ENCODE results near the gene SERPINA10.
"Not testable (repeated sequence)": the region's sequence is repeated elsewhere in the genome, so short reads cannot be mapped to it uniquely, and the experiment has no call there.

Gene SERPINA10

DNA sequence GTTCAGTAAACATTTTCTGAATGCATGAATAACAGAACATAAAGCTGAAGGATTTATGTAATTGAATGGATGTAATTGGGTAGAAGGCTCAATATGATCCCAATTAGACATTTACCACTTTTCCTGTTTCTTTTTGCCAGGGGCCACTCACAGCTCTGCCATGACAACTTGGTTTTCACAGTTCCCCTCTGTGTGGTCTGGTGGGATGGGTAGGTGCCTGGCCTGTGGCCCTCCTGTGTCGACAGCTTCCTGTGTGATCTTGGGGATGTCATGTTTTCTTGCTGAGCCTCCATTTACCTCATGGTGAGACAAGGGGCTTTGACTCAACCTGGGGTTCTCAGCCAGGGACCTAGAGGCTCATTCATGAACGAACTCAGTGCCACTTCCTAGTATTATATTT is 12.6 kb upstream of the SERPINA10 start:
- no peak for TF ChIP-seq CTCF (IDR thresholded peaks at IDR 0.05)
- TF ChIP-seq ZFX (IDR thresholded peaks at IDR 0.05; ENCODE audit: borderline replicate concordance): no peak
- no peak overlapping the region for H3K27ac ChIP-seq

DNA sequence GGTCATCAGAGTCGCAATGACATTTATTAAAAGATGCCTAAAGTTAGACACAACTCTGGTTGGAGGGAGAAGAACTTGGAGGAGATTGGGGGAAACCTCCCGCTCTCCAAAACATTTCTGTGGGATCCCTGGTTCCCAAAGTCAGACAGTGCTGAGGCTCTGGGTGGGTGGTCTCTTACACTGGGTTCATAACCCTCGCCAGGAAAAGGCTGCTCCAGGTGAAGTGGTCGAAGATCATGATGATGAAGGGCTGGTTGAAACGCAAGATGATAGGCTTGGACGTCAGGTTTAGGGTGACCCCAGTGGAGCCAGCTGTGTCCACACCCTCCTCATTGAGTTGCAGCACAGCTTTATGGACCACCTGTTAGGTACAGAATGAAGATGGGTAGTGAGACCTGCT is 11.2 kb upstream of the SERPINA10 start:
- no peak overlapping the region for H3K27ac ChIP-seq
- TF ChIP-seq CTCF (IDR thresholded peaks at IDR 0.05) (no peak), ZFX (IDR thresholded peaks at IDR 0.05; ENCODE audit: borderline replicate concordance) (no peak)

GRCh38 chr14:94303111-94303510 is 10.0 kb upstream of the SERPINA10 start:
- no peak overlapping the region for H3K27ac ChIP-seq
- no peak for TF ChIP-seq CTCF (IDR thresholded peaks at IDR 0.05)
- no peak for TF ChIP-seq ZFX (IDR thresholded peaks at IDR 0.05; ENCODE audit: borderline replicate concordance)

DNA sequence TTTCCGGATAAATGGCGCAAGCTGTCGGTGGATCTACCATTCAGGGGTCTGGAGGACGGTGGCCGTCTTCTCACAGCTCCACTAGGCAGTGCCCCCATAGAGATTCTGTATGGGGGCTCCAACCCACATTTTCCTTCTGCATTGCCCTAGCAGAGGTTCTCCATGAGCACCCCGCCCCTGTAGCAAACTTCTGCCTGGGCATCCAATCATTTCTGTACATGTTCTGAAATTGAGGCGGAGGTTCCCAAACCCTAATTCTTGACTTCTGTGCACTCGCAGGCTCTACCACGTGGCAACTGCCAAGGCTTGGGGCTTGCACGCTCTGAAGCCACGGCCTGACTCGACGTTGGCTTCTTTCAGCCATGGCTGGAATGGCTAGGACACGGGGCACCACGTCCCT is 5.1 kb upstream of the SERPINA10 start:
- H3K27ac ChIP-seq: no peak overlapping the region
- TF ChIP-seq CTCF (IDR thresholded peaks at IDR 0.05): no peak
- TF ChIP-seq ZFX (IDR thresholded peaks at IDR 0.05; ENCODE audit: borderline replicate concordance): no peak

- H3K27ac ChIP-seq: not testable (repeated sequence)
These were observed 3.1 kb upstream of the SERPINA10 start for GRCh38 chr14:94296181-94296545.

GRCh38 chr14:94295360-94296180 is 2.5 kb upstream of the SERPINA10 start:
- H3K27ac ChIP-seq: no peak overlapping the region
- no peak for TF ChIP-seq CTCF (IDR thresholded peaks at IDR 0.05)
- TF ChIP-seq ZFX (IDR thresholded peaks at IDR 0.05; ENCODE audit: borderline replicate concordance): no peak

- no peak for TF ChIP-seq CTCF (IDR thresholded peaks at IDR 0.05)
- no peak for TF ChIP-seq ZFX (IDR thresholded peaks at IDR 0.05; ENCODE audit: borderline replicate concordance)
- H3K27ac ChIP-seq: no peak overlapping the region
These were observed 483 bp upstream of the SERPINA10 start for GRCh38 chr14:94293578-94293924.

GRCh38 chr14:94292526-94292871 is 569 bp downstream of the SERPINA10 start:
- no peak overlapping the region for H3K27ac ChIP-seq
- no peak for TF ChIP-seq ZFX (IDR thresholded peaks at IDR 0.05; ENCODE audit: borderline replicate concordance)
- TF ChIP-seq CTCF (IDR thresholded peaks at IDR 0.05): no peak
